ENCODE results near the gene BCL7A.
"Not testable (repeated sequence)": the region's sequence is repeated elsewhere in the genome, so short reads cannot be mapped to it uniquely, and the experiment has no call there.

DNA sequence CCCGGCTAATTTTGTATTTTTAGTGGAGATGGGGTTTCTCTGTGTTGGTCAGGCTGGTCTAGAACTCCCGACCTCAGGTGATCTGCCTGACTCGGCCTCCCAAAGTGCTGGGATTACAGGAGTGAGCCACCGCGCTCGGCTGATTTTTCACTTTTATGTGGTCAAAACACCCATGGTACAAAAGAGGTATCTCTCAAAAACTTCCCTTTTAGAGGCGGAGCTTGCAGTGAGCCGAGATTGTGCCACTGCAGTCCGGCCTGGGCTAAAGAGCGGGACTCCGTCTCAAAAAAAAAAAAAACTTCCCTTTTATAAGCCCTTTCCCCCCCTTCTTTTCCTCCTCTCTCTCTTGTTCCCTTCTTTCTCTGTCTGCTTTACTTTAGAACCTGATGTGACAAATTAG lies 83.8 kb downstream of the BCL7A start:
- TF ChIP-seq TAF1 (IDR thresholded peaks at IDR 0.05; ENCODE audit: borderline replicate concordance, low read depth, low read length); REST (IDR thresholded peaks at IDR 0.05; ENCODE audit: low read depth, low read length); BHLHE40 (IDR thresholded peaks at IDR 0.05; ENCODE audit: borderline replicate concordance in 1 of 2, low read depth in 2 of 2, low read length in 1 of 2); RAD51 (IDR thresholded peaks at IDR 0.05); CBX3 (IDR thresholded peaks at IDR 0.05; ENCODE audit: borderline replicate concordance, low read depth); MYC (IDR thresholded peaks at IDR 0.05; ENCODE audit: insufficient read depth, insufficient read length, insufficient replicate concordance, low read length, severe bottlenecking); CHD4 (IDR thresholded peaks at IDR 0.05); CEBPZ (IDR thresholded peaks at IDR 0.05; ENCODE audit: low read depth, low read length): not testable (repeated sequence)
- TF ChIP-seq, protein P1, sequence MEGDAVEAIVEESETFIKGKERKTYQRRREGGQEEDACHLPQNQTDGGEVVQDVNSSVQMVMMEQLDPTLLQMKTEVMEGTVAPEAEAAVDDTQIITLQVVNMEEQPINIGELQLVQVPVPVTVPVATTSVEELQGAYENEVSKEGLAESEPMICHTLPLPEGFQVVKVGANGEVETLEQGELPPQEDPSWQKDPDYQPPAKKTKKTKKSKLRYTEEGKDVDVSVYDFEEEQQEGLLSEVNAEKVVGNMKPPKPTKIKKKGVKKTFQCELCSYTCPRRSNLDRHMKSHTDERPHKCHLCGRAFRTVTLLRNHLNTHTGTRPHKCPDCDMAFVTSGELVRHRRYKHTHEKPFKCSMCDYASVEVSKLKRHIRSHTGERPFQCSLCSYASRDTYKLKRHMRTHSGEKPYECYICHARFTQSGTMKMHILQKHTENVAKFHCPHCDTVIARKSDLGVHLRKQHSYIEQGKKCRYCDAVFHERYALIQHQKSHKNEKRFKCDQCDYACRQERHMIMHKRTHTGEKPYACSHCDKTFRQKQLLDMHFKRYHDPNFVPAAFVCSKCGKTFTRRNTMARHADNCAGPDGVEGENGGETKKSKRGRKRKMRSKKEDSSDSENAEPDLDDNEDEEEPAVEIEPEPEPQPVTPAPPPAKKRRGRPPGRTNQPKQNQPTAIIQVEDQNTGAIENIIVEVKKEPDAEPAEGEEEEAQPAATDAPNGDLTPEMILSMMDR (IDR thresholded peaks at IDR 0.05 in 2 of 3, conservative IDR thresholded peaks at IDR 0.05 in 1 of 3; ENCODE audit: control insufficient read depth in 2 of 3, extremely low read depth in 1 of 3, insufficient read depth in 1 of 3, low read depth in 3 of 3, low read length in 3 of 3), result not testable (repeated sequence)

All from GM12878 (cell line).